ENCODE measurements around the gene PLAC9.

The PLAC9 gene

DNA sequence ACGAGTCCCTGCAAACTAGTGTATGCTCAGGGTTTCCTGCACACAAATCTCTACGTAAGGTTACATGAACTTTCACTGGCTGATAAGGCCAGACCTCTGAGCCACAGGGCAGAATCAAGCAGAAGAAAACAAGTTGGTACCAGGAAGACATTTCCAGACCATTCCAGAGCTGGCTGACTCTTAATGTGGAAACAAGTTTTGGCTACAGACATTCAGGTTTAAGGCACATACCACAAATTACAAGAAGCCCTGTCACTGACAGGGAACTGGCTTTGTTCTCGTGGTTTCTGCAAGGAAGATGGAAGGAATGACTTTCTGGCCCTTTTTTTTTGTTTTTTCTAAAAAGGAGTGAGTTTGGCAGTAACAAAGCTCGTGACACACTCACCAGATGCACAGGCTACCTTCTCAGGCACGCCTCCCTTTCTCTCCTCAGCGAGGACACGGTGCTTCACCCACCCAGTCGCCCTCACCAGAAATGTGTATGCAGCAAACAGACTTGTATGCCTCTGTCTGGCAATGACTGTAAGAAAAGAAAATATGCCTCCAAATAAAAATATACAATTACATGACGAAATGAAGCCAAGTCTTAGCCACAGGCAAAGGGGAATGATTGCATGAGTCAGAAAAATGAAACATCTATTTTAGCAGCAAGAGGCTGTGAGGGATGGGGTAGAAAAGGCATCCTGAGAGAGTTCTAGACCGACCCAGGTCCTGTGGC, 22.6 kb downstream of the PLAC9 start:
- in situ Hi-C loops (cut with HindIII; ENCODE audit: low pct_ligation_motif_present, low sequenced_read_pairs), result no loop called here
- Histone ChIP-seq H3K4me3 (ENCODE audit: low read depth, low read length) (no peak overlapping the region), H3K27ac (peak overlapping the region; percentile 86), H3K36me3 (replicated peaks) (peaks cover 79% of the 10 kb centered on the region), H3K27me3 (replicated peaks) (no peaks in the 10 kb centered on the region)
- peak; percentile 81 for DNase-seq
- TF ChIP-seq, protein P1, sequence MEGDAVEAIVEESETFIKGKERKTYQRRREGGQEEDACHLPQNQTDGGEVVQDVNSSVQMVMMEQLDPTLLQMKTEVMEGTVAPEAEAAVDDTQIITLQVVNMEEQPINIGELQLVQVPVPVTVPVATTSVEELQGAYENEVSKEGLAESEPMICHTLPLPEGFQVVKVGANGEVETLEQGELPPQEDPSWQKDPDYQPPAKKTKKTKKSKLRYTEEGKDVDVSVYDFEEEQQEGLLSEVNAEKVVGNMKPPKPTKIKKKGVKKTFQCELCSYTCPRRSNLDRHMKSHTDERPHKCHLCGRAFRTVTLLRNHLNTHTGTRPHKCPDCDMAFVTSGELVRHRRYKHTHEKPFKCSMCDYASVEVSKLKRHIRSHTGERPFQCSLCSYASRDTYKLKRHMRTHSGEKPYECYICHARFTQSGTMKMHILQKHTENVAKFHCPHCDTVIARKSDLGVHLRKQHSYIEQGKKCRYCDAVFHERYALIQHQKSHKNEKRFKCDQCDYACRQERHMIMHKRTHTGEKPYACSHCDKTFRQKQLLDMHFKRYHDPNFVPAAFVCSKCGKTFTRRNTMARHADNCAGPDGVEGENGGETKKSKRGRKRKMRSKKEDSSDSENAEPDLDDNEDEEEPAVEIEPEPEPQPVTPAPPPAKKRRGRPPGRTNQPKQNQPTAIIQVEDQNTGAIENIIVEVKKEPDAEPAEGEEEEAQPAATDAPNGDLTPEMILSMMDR (IDR thresholded peaks at IDR 0.05; ENCODE audit: low read depth, low read length, missing control alignments), result no peak

GRCh38 chr10:80155696-80156215, 23.2 kb downstream of the PLAC9 start:
- peak overlapping the region; percentile 86 for H3K27ac ChIP-seq
- no peaks in the 10 kb centered on the region for H3K27me3 ChIP-seq (replicated peaks)
- no peak overlapping the region for H3K4me3 ChIP-seq (ENCODE audit: low read depth, low read length)
- DNase-seq, result no peak
- in situ Hi-C loops (cut with HindIII; ENCODE audit: low pct_ligation_motif_present, low sequenced_read_pairs), result no loop called here
- TF ChIP-seq, protein P1 (IDR thresholded peaks at IDR 0.05; ENCODE audit: low read depth, low read length, missing control alignments), result no peak
- peaks cover 81% of the 10 kb centered on the region for H3K36me3 ChIP-seq (replicated peaks)

GRCh38 chr10:80156216-80156615, 23.7 kb downstream of the PLAC9 start:
- DNase-seq, result no peak
- Histone ChIP-seq H3K27ac (peak overlapping the region; percentile 86), H3K36me3 (replicated peaks) (peaks cover 83% of the 10 kb centered on the region), H3K27me3 (replicated peaks) (no peaks in the 10 kb centered on the region), H3K4me3 (ENCODE audit: low read depth, low read length) (no peak overlapping the region)
- TF ChIP-seq, protein P1 (IDR thresholded peaks at IDR 0.05; ENCODE audit: low read depth, low read length, missing control alignments), result no peak
- in situ Hi-C loops (cut with HindIII; ENCODE audit: low pct_ligation_motif_present, low sequenced_read_pairs), result no loop called here

DNA sequence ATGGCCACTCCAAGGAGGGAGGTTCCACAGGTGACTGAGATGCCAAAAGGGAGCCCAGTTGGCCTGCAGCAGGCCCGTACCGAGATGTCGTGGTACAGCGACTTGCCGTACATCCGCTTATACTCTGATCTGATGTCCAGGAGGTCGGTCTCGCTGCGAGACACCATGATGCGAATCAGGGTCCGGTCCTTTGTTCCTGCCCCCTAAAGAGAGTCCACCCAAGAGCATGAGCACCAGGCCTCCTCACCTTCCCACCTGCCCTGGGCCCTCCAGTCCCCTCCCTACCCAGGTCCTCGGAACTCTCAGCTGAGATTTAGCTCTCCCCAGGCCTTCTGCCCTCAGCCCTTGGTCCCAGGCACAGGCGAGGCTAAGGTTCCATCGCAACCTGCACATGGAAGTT, 25.0 kb downstream of the PLAC9 start:
- H3K27me3 ChIP-seq (replicated peaks), result no peaks in the 10 kb centered on the region
- TF ChIP-seq, protein P1 (IDR thresholded peaks at IDR 0.05; ENCODE audit: low read depth, low read length, missing control alignments), result no peak
- H3K36me3 ChIP-seq (replicated peaks), result peaks cover 84% of the 10 kb centered on the region
- no peak for DNase-seq
- no peak overlapping the region for H3K4me3 ChIP-seq (ENCODE audit: low read depth, low read length)
- in situ Hi-C loops (cut with HindIII; ENCODE audit: low pct_ligation_motif_present, low sequenced_read_pairs), result no loop called here
- H3K27ac ChIP-seq, result no peak overlapping the region

- no peaks in the 10 kb centered on the region for H3K27me3 ChIP-seq (replicated peaks)
- H3K36me3 ChIP-seq (replicated peaks), result peaks cover 85% of the 10 kb centered on the region
- in situ Hi-C loops (cut with HindIII; ENCODE audit: low pct_ligation_motif_present, low sequenced_read_pairs), result no loop called here
- H3K4me3 ChIP-seq (ENCODE audit: low read depth, low read length), result no peak overlapping the region
- peak overlapping the region; percentile 66 for H3K27ac ChIP-seq
- TF ChIP-seq, protein P1 (IDR thresholded peaks at IDR 0.05; ENCODE audit: low read depth, low read length, missing control alignments), result no peak
- no peak for DNase-seq
Observed at GRCh38 chr10:80158126-80158525, 25.6 kb downstream of the PLAC9 start.

Data from brain microvascular endothelial cell (primary cell).